ENCODE results near the gene TBC1D5.

DNA sequence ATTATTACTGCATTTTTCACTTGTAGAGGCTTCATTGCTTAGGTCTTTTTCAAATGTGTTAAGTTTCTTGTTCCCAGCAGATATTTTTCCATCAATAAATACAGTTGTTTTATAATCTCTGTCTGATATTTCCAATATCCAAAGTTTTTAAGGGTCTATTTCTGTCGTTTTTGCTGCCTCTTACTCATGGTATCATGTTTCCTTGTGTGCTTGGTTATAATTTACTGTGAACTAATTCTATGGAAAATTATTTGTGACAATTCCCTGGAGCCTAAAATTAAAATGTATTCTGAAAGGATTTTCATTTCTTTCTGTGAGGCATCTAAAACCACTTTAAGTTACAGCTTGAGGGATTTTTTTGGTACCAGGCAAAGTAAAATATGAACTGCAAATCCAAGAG is 17.5 kb downstream of the TBC1D5 start:
- TF ChIP-seq RNF2 (IDR thresholded peaks at IDR 0.05; ENCODE audit: borderline replicate concordance, low read depth) (no peak), CHD2 (IDR thresholded peaks at IDR 0.05; ENCODE audit: low read length, partially characterized antibody) (no peak), CBX2 (IDR thresholded peaks at IDR 0.05; ENCODE audit: borderline replicate concordance, low read depth) (no peak)
- TF ChIP-seq, protein P1, sequence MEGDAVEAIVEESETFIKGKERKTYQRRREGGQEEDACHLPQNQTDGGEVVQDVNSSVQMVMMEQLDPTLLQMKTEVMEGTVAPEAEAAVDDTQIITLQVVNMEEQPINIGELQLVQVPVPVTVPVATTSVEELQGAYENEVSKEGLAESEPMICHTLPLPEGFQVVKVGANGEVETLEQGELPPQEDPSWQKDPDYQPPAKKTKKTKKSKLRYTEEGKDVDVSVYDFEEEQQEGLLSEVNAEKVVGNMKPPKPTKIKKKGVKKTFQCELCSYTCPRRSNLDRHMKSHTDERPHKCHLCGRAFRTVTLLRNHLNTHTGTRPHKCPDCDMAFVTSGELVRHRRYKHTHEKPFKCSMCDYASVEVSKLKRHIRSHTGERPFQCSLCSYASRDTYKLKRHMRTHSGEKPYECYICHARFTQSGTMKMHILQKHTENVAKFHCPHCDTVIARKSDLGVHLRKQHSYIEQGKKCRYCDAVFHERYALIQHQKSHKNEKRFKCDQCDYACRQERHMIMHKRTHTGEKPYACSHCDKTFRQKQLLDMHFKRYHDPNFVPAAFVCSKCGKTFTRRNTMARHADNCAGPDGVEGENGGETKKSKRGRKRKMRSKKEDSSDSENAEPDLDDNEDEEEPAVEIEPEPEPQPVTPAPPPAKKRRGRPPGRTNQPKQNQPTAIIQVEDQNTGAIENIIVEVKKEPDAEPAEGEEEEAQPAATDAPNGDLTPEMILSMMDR (IDR thresholded peaks at IDR 0.05): no peak
- TF ChIP-seq, protein P2, sequence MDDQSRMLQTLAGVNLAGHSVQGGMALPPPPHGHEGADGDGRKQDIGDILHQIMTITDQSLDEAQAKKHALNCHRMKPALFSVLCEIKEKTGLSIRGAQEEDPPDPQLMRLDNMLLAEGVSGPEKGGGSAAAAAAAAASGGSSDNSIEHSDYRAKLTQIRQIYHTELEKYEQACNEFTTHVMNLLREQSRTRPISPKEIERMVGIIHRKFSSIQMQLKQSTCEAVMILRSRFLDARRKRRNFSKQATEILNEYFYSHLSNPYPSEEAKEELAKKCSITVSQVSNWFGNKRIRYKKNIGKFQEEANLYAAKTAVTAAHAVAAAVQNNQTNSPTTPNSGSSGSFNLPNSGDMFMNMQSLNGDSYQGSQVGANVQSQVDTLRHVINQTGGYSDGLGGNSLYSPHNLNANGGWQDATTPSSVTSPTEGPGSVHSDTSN (IDR thresholded peaks at IDR 0.05): no peak

Data from A549 (cell line).